H1 (cell line): ENCODE results near the gene PPARD. TPM values are rescaled to one million over a fixed set of nuclear protein-coding genes. Genes with fewer than 3 reads are reported as not detected.

Experiments used
- CTCF ChIA-PET: fragments of 300-600 bp; sonication (Branson Sonifier 250); formaldehyde crosslinking; loops from one replicate; lab custom pipeline; 2021; ENCODE audit not compliant: partially characterized antibody; lab: Charles Lee
- POLR2A ChIA-PET: fragments of 300-600 bp; sonication (Branson Sonifier 250); formaldehyde crosslinking; loops from one replicate; lab custom pipeline; 2021; ENCODE audit warnings: inconsistent platforms; ENCODE audit not compliant: partially characterized antibody; lab: Charles Lee
- DNase-seq, 2 experiments: peaks; one replicate each; pipeline versions ENCODE4 v3.0.0 to v3.0.0-alpha.2; 2010 to 2022; ENCODE audit warnings: low spot score in 2 of 2, low read depth in 1 of 2, mixed read lengths in 1 of 2
- FAIRE-seq: peaks from 2 replicates; lab custom pipeline; 2011; peaks lifted over from hg19 to GRCh38; lab: Jason Lieb, UNC
- H2AFZ ChIP-seq: 2 replicates; pipeline ENCODE4 v1.8.1; 2012; ENCODE audit warnings: low read length, inconsistent platforms
- H2AK5ac ChIP-seq: 2 replicates; pipeline ENCODE4 v1.6.1; 2013; ENCODE audit warnings: low read depth, low read length
- H2BK120ac ChIP-seq: replicated peaks from 2 replicates; pipeline ENCODE3; 2013; ENCODE audit warnings: low read depth, low read length, inconsistent platforms
- H2BK12ac ChIP-seq: 2 replicates; pipeline ENCODE4 v1.6.1; 2013; ENCODE audit warnings: low read depth, low read length
- H2BK15ac ChIP-seq: 2 replicates; pipeline ENCODE4 v1.6.1; 2013; ENCODE audit warnings: low read length
- H2BK20ac ChIP-seq: 2 replicates; pipeline ENCODE4 v1.6.1; 2013; ENCODE audit warnings: low read length
- H2BK5ac ChIP-seq: 2 replicates; pipeline ENCODE4 v1.6.1; 2013; ENCODE audit warnings: low read depth, low read length
- H3K14ac ChIP-seq: 2 replicates; pipeline ENCODE4 v1.6.1; 2013; ENCODE audit warnings: inconsistent platforms; ENCODE audit not compliant: insufficient read length
- H3K18ac ChIP-seq: 2 replicates; pipeline ENCODE4 v1.6.1; 2013; ENCODE audit warnings: low read length; ENCODE audit errors: extremely low read depth
- H3K23ac ChIP-seq: 2 replicates; pipeline ENCODE4 v1.6.1; 2013; ENCODE audit warnings: inconsistent platforms; ENCODE audit not compliant: insufficient read length
- H3K23me2 ChIP-seq: 2 replicates; pipeline ENCODE4 v1.6.1; 2013; ENCODE audit warnings: low read depth, low read length
- H3K27ac ChIP-seq: 2 replicates; pipeline ENCODE4 v1.6.1; 2011; ENCODE audit warnings: low read depth, low read length, inconsistent platforms
- H3K27me3 ChIP-seq, 4 experiments: replicated peaks in 1 of 4; 1 replicate in 1 of 4; 2 replicates in 3 of 4; pipeline versions ENCODE4 v1.6.1 to v1.8.1; 2011 to 2013; ENCODE audit warnings: low read length in 3 of 4, mild to moderate bottlenecking in 3 of 4, inconsistent platforms in 2 of 4, mixed read lengths in 2 of 4, moderate library complexity in 1 of 4; ENCODE audit not compliant: control insufficient read depth in 3 of 4, insufficient read depth in 3 of 4; ENCODE audit errors: extremely low read depth in 1 of 4
- H3K36me3 ChIP-seq, 4 experiments: 2 replicates each; pipeline versions ENCODE4 v1.6.1 to v1.8.1; 2011 to 2013; ENCODE audit warnings: mild to moderate bottlenecking in 4 of 4, low read length in 3 of 4, moderate library complexity in 2 of 4, control low read depth in 1 of 4, inconsistent platforms in 1 of 4; ENCODE audit not compliant: insufficient read depth in 4 of 4, control insufficient read depth in 2 of 4
- H3K4ac ChIP-seq: replicated peaks from 2 replicates; pipeline ENCODE3; 2013; ENCODE audit warnings: low read length, low read depth, mixed read lengths, inconsistent platforms; ENCODE audit not compliant: insufficient read length
- H3K4me1 ChIP-seq, 4 experiments: replicated peaks in 1 of 4; 1 replicate in 1 of 4; 2 replicates in 3 of 4; pipeline versions ENCODE4 v1.6.1 to v1.8.1; 2011 to 2013; ENCODE audit warnings: low read length in 3 of 4, inconsistent platforms in 2 of 4, mixed read lengths in 1 of 4; ENCODE audit not compliant: insufficient read depth in 4 of 4, control insufficient read depth in 3 of 4
- H3K4me2 ChIP-seq, 2 experiments: 2 replicates each; pipeline versions ENCODE4 v1.6.1 to v1.8.1; 2011 to 2013; ENCODE audit warnings: low read depth in 2 of 2, low read length in 2 of 2, control low read depth in 1 of 2, inconsistent platforms in 1 of 2, mild to moderate bottlenecking in 1 of 2; ENCODE audit not compliant: insufficient read depth in 1 of 2
- H3K4me3 ChIP-seq, 4 experiments: fragments of 200-600, 300-600 bp in 1 of 4; sonication (generic), shearing (Covaris generic), sonication (Bioruptor Twin) in 1 of 4; 2 replicates each; pipeline versions ENCODE4 v1.5.1 to v1.8.1; 2011 to 2016; ENCODE audit warnings: low read length in 4 of 4, low read depth in 3 of 4, control low read depth in 2 of 4, inconsistent platforms in 2 of 4, mild to moderate bottlenecking in 2 of 4, mixed read lengths in 1 of 4, moderate library complexity in 1 of 4; ENCODE audit not compliant: insufficient read depth in 2 of 4; ENCODE audit errors: extremely low read depth in 1 of 4
- H3K56ac ChIP-seq: replicated peaks from 2 replicates; pipeline ENCODE3; 2013; ENCODE audit warnings: low read depth, mild to moderate bottlenecking, mixed read lengths, low read length, inconsistent platforms; ENCODE audit not compliant: insufficient read length
- H3K79me1 ChIP-seq: 2 replicates; pipeline ENCODE4 v1.6.1; 2013; ENCODE audit warnings: low read depth, low read length, control low read depth
- H3K79me2 ChIP-seq, 2 experiments: 2 replicates each; pipeline versions ENCODE4 v1.6.1 to v1.8.1; 2012 to 2013; ENCODE audit warnings: low read length in 2 of 2, mild to moderate bottlenecking in 2 of 2, inconsistent platforms in 1 of 2; ENCODE audit not compliant: insufficient read depth in 2 of 2, control insufficient read depth in 1 of 2
- H3K9ac ChIP-seq, 4 experiments: replicated peaks in 1 of 4; 1 replicate in 1 of 4; 2 replicates in 3 of 4; pipeline versions ENCODE4 v1.6.1 to v1.8.1; 2011 to 2013; ENCODE audit warnings: low read depth in 3 of 4, low read length in 3 of 4, control low read depth in 2 of 4, mild to moderate bottlenecking in 2 of 4, moderate library complexity in 2 of 4, inconsistent platforms in 1 of 4; ENCODE audit errors: extremely low read depth in 1 of 4
- H3K9me3 ChIP-seq, 2 experiments: 2 replicates each; pipeline versions ENCODE4 v1.6.1 to v1.8.1; 2012 to 2013; ENCODE audit warnings: mild to moderate bottlenecking in 2 of 2, moderate library complexity in 2 of 2, control low read depth in 1 of 2, inconsistent platforms in 1 of 2, low read depth in 1 of 2, low read length in 1 of 2, mixed read lengths in 1 of 2; ENCODE audit not compliant: insufficient read depth in 2 of 2
- H4K20me1 ChIP-seq, 2 experiments: replicated peaks in 1 of 2; 2 replicates each; pipeline versions ENCODE3 to v1.8.1; 2011 to 2013; ENCODE audit warnings: inconsistent platforms in 2 of 2, low read length in 2 of 2, mild to moderate bottlenecking in 1 of 2; ENCODE audit not compliant: insufficient read depth in 2 of 2, control insufficient read depth in 1 of 2
- H4K5ac ChIP-seq: 2 replicates; pipeline ENCODE4 v1.6.1; 2013; ENCODE audit warnings: low read length, low read depth, mixed read lengths, inconsistent platforms; ENCODE audit not compliant: insufficient read length
- H4K8ac ChIP-seq: 2 replicates; pipeline ENCODE4 v1.8.0; 2013; ENCODE audit warnings: mild to moderate bottlenecking, moderate library complexity, low read length, inconsistent platforms; ENCODE audit not compliant: insufficient read depth; ENCODE audit errors: extremely low read depth
- H4K91ac ChIP-seq: replicated peaks from 2 replicates; pipeline ENCODE3; 2013; ENCODE audit warnings: low read length, mixed read lengths, inconsistent platforms; ENCODE audit not compliant: insufficient read length
- BACH1 ChIP-seq: IDR thresholded peaks from 2 replicates; pipeline ENCODE4 v1.6.1; 2012; ENCODE audit warnings: low read length, improper control_type of control experiment
- BRCA1 ChIP-seq: IDR thresholded peaks from 2 replicates; pipeline ENCODE4 v1.6.1; 2012; ENCODE audit warnings: low read depth, low read length, improper control_type of control experiment
- CREB1 ChIP-seq: IDR thresholded peaks from 2 replicates; pipeline ENCODE4 v1.6.1; 2012; ENCODE audit warnings: inconsistent platforms
- EP300 ChIP-seq, 2 experiments: IDR thresholded peaks; 1 replicate in 1 of 2; 2 replicates in 1 of 2; pipeline ENCODE4 v1.6.1; 2011 to 2012; ENCODE audit warnings: low read depth in 2 of 2, low read length in 2 of 2, mild to moderate bottlenecking in 2 of 2, borderline replicate concordance in 1 of 2, inconsistent platforms in 1 of 2, moderate library complexity in 1 of 2
- GABPA ChIP-seq: IDR thresholded peaks from 2 replicates; pipeline ENCODE4 v1.6.1; 2011; ENCODE audit warnings: mild to moderate bottlenecking, low read length, moderate library complexity, borderline replicate concordance; ENCODE audit not compliant: insufficient read depth
- HDAC2 ChIP-seq, 2 experiments: fragments of 300-600 bp in 1 of 2; sonication (generic) in 1 of 2; IDR thresholded peaks; 2 replicates each; pipeline ENCODE4 v1.6.1; 2011 to 2012; ENCODE audit warnings: low read depth in 2 of 2, low read length in 2 of 2, mild to moderate bottlenecking in 2 of 2, moderate library complexity in 2 of 2, borderline replicate concordance in 1 of 2, inconsistent platforms in 1 of 2
- KDM5A ChIP-seq: fragments of 200-600 bp; IDR thresholded peaks from 2 replicates; pipeline ENCODE4 v1.7.1; 2012; ENCODE audit warnings: mild to moderate bottlenecking, low read length, inconsistent platforms, mixed read lengths
- RAD21 ChIP-seq, 2 experiments: IDR thresholded peaks in 1 of 2; conservative IDR thresholded peaks in 1 of 2; 2 replicates each; pipeline ENCODE4 v1.6.1; 2011; ENCODE audit warnings: low read depth in 2 of 2, low read length in 2 of 2, improper control_type of control experiment in 1 of 2, inconsistent platforms in 1 of 2, mild to moderate bottlenecking in 1 of 2, moderate library complexity in 1 of 2
- RBBP5 ChIP-seq: IDR thresholded peaks from 2 replicates; pipeline ENCODE4 v1.7.1; 2012; ENCODE audit warnings: low read depth, mild to moderate bottlenecking, inconsistent platforms, low read length, moderate library complexity, borderline replicate concordance
- RXRA ChIP-seq: IDR thresholded peaks from 2 replicates; pipeline ENCODE4 v1.6.1; 2011; ENCODE audit warnings: low read depth, mild to moderate bottlenecking, low read length, moderate library complexity; ENCODE audit not compliant: insufficient read depth
- ZNF274 ChIP-seq: IDR thresholded peaks from 2 replicates; pipeline ENCODE4 v1.7.0; 2012; ENCODE audit warnings: low read length, borderline replicate concordance; ENCODE audit errors: extremely low read depth
- WGBS, 2 experiments: shearing (Covaris generic) in 1 of 2; methylation state at CpG; one replicate each; pipeline versions ENCODE4 v1.1.6 to v1.1.7; 2013 to 2015; ENCODE audit warnings: low lambda C conversion rate in 2 of 2, mixed read lengths in 2 of 2, inconsistent platforms in 1 of 2, low coverage in 1 of 2, missing lambda C conversion rate in 1 of 2; ENCODE audit not compliant: insufficient replicate concordance in 2 of 2, insufficient coverage in 1 of 2, insufficient read length in 1 of 2; ENCODE audit errors: extremely low coverage in 1 of 2, missing lambda C conversion rate in 1 of 2; 5-methylcytosine and 5-hydroxymethylcytosine counted together
- polyA plus RNA-seq, 7 experiments: library from polyadenylated mRNA; depleted of rRNA in 3 of 7; stranded (reverse) in 5 of 7; unstranded in 2 of 7; fragments of >200 nt in 5 of 7; fragments of 200-250 nt in 2 of 7; gene quantifications; 1 replicate in 5 of 7; 2 replicates in 1 of 7; 4 replicates in 1 of 7; pipeline versions ENCODE4 v1.2.1 to v1.2.3, GENCODE V29; 2011 to 2013; ENCODE audit warnings: missing spikeins in 2 of 7, mixed read lengths in 2 of 7
- total RNA-seq: library from RNA; stranded (reverse); fragmentation: NEBNext Ultra II Directional; extraction: Animal tissue kit (Norgen Biotek cat#: 25700); gene quantifications from 2 replicates; pipeline ENCODE4 v1.2.1, GENCODE V29; 2021

The PPARD gene
- total and polyA plus RNA-seq, 2 of the 8 experiments (the other 6 are each of a cell fraction or from before 2014, with no cell fraction given), result 14.6 to 14.9 TPM

DNA sequence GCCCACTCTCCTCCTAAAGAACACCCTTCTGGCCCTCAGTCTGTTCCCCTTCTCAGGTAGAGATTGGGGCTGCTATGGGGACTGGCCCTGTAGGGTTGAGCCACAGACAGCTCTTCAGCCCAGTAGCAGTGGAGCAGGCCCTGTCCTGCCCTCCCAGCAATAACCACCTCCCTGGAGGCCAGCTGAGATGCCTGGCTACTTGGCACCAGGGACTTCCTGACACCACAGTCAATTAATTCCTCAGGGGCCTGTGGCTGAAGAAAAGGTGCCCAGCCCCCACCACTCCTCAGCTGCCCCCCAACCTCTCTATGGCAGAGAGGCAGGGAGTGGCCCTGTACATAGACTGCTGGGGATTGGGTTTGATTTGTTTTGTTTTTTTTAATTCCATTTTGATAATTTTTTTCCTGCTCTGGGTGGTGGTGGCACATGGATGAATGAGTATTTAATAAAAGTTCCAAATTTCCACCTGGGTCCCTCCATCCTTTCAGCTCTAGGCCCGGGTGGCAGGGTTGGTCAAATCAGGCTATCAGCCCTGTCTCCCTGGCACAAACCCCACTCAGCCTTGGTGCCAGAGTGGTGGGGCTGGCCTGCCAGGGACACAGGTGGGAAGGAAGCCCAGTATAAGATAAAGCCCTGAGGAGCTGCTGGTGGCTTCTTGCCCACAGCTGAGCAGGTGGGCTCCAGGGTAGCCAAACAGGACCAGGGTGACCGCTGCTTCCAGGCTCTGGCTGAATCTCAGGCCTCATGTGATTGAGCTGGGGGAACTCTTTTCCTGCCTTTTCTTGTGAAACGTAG lies 46.6 kb upstream of the PPARD start:
- H3K36me3 ChIP-seq, result peaks cover 0 to 4% (median 3%) of the 10 kb centered on the region in 4 experiments; a peak in 5 of 8 replicates
- H3K27ac ChIP-seq, result no peak overlapping the region
- H3K79me1 ChIP-seq, result no peaks in the 10 kb centered on the region; the same call in 1 of the 2 replicates
- H3K23ac ChIP-seq, result no peak overlapping the region
- no peak overlapping the region for H4K8ac ChIP-seq
- no peak overlapping the region for H3K14ac ChIP-seq
- no peaks in the 10 kb centered on the region; the same call in 1 of the 2 replicates for H3K23me2 ChIP-seq
- H2AFZ ChIP-seq, result no peak overlapping the region
- no peak overlapping the region for H3K4ac ChIP-seq
- DNase-seq (no peak), FAIRE-seq (no peak)
- no peak overlapping the region for H2BK120ac ChIP-seq
- H3K4me3 ChIP-seq, result no peak overlapping the region
- no peaks in the 10 kb centered on the region for H3K27me3 ChIP-seq
- 55% methylated on average over 3 of the region's 3 CpGs; no CpG with 5 or more reads in 1 of the 2 experiments for WGBS, 2 experiments
- no peak overlapping the region for H3K9ac ChIP-seq
- no peak overlapping the region for H3K4me2 ChIP-seq
- H3K79me2 ChIP-seq, result no peaks in the 10 kb centered on the region
- H2BK12ac ChIP-seq, result no peak overlapping the region
- no peaks in the 10 kb centered on the region for H3K9me3 ChIP-seq
- ChIA-PET CTCF (interaction anchor here (0.6 to 20.6 kb wide), 21 partner anchors 7 to 1472 kb away, joined by 3 to 358 read pairs (median 10); partner anchors contain the start of genes FANCE, PPARD and RPL10A), POLR2A (interaction anchor here (0.9 to 6.5 kb wide), 8 partner anchors 8 to 202 kb away, joined by 3 to 40 read pairs (median 5); partner anchors contain the start of genes RPL10A and ZNF76)
- no peak overlapping the region for H2BK20ac ChIP-seq
- no peak overlapping the region for H2BK15ac ChIP-seq
- peaks cover 0 to 10% (median 7%) of the 10 kb centered on the region in 4 experiments; a peak in 6 of 7 replicates for H3K4me1 ChIP-seq
- H4K5ac ChIP-seq, result no peak overlapping the region
- no peak overlapping the region for H3K18ac ChIP-seq
- no peak overlapping the region for H2AK5ac ChIP-seq
- no peak overlapping the region for H3K56ac ChIP-seq
- no peaks in the 10 kb centered on the region for H4K20me1 ChIP-seq
- H4K91ac ChIP-seq, result no peak overlapping the region
- no peak overlapping the region for H2BK5ac ChIP-seq
- TF ChIP-seq KDM5A, result no peak
- TF ChIP-seq HDAC2 (IDR thresholded peaks at IDR 0.05; ENCODE audit: borderline replicate concordance in 1 of 2, low read depth in 2 of 2, low read length in 2 of 2), result no peak
- TF ChIP-seq ZNF274, result no peak
- no peak for TF ChIP-seq RXRA
- no peak for TF ChIP-seq BACH1
- TF ChIP-seq EP300 (IDR thresholded peaks at IDR 0.05; ENCODE audit: borderline replicate concordance in 1 of 2, low read depth in 2 of 2, low read length in 2 of 2), result no peak
- TF ChIP-seq RAD21 (IDR thresholded peaks at IDR 0.05 in 1 of 2, conservative IDR thresholded peaks at IDR 0.05 in 1 of 2; ENCODE audit: low read depth in 2 of 2, low read length in 2 of 2), result no peak
- no peak for TF ChIP-seq CREB1
- no peak for TF ChIP-seq RBBP5
- TF ChIP-seq GABPA, result no peak
- TF ChIP-seq BRCA1, result no peak
